ENCODE data around the gene PANX2.
"Not testable (repeated sequence)": the region's sequence is repeated elsewhere in the genome, so short reads cannot be mapped to it uniquely, and the experiment has no call there.

PANX2 gene

DNA sequence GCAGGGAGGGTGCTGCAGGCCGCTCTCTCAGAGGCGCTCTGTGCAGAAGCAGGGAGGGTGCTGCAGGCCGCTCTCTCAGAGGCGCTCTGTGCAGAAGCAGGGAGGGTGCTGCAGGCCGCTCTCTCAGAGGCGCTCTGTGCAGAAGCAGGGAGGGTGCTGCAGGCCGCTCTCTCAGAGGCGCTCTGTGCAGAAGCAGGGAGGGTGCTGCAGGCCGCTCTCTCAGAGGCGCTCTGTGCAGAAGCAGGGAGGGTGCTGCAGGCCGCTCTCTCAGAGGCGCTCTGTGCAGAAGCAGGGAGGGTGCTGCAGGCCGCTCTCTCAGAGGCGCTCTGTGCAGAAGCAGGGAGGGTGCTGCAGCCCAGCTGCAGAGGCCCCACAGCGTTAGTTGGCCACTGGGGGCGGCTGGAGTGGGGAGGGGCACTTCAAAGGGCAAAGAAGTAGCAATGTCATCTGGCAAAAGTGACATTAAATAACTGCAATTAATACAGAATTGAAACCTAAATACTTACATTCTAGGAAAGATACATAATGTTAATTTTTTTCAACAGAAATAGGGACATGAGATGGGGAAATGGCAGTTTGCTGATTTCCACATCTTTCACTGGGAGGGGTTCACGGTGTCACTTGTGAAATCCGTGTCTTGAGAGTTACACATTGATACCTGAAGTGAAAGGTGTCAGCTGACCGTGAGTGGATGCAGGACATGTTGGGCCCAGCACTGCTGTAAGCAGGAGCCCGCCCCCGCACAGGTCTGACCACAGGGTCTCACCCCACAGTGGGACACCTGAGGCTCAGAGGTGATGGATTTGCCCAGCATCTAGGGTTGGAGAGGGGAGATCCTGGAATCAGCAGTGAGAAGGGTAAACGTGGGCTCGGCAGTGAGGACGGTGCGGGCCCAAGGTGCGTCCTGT is 23.0 kb upstream of the PANX2 start:
- DNase-seq (ENCODE audit: low spot score): not testable (repeated sequence)

DNA sequence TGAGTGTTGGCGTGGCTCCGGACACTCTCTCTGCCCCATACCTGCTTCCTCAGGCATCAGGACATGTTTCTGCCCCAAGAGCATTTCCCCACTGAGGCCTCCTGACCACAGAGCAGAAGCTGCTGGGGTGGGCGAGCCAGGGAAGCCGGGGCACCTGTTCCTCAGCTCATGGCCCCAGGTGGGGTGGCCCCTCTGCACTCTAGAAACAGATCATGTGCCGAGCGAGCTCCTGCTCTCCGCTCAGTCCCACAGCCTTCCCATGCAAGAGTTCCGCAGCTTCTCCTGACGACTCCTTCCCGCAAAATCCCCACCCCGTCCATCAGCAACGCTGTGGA is 22.4 kb upstream of the PANX2 start:
- no peak for DNase-seq (ENCODE audit: low spot score)

DNA sequence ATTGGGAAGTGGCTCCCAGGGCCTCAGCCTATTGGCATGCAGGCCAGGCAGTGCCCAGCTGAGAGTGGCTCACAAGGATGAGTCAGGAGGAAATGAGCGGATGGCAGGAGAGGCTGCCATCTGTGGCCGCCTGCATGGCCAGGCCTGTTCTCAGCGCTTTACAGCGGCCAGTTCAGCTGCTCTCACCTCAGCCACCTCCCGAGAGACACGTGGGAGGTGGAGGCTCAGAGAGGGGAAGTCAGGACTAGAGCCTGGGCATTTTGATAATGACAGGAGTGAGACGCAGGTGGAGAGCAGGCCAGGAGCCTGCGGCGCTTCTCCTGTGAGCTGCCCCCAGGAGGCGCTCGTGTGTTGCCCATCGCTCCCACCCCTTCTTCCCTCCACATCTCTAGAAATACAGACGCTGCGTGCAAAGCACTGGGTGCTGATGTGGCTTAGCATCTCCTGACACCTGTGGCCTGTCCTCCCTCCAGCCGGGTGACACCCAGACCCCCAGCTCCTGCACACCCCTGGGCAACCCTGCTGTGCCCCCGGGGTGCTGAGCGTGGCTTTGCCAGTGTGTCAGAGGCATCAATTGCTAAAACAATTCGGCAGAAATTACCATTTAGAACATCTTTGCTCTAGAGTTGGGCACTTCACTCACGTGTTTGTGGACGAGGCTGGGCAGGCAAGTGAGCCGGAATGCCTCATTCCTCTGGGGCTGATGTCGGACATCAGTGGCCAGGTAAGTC is 21.4 kb upstream of the PANX2 start:
- DNase-seq (ENCODE audit: low spot score): peak; percentile 95

DNA sequence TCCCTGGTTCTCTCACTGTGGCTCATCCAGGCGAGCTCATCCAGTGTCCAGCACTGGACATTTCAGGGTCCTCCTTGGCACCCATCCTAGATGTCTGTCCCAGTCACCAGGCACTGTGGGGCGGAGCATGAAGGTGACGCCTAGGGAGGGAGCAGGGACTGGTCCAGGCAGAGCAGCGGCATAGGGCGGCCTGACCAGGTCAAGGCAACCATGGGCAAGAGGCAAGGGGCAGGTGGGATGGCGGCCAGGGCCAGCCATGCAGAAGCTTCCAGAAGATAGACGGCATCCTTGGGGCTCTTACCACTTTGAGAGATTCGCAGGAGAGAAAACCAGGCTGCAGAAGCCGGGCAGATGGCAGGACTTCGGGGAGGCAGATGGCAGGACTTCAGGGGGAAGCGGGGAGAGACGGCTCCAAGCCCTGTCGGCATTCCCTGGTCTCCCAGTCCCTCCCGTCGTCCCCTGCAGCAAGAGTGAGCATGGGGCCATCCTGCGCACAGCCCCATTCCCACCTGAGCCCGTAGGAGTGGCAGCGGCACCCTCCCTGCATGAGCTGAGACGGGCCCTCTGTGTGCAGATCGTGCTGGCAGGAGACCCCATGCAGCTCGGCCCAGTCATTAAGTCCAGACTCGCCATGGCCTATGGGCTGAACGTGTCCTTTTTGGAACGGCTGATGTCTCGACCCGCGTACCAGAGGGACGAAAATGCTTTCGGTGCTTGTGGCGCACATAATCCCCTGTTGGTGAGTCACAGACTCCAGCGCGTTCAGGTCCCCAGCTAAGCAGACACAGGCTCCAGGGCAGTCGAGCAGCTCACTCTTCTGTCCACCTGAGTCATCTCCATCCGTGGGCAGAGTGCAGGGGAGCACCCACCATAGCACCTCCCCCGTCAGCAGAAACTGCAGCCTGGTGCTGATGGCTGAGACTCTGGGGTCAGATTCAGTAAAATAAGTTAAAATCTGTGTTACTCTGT is 20.1 kb upstream of the PANX2 start:
- no peak for DNase-seq (ENCODE audit: low spot score)

DNA sequence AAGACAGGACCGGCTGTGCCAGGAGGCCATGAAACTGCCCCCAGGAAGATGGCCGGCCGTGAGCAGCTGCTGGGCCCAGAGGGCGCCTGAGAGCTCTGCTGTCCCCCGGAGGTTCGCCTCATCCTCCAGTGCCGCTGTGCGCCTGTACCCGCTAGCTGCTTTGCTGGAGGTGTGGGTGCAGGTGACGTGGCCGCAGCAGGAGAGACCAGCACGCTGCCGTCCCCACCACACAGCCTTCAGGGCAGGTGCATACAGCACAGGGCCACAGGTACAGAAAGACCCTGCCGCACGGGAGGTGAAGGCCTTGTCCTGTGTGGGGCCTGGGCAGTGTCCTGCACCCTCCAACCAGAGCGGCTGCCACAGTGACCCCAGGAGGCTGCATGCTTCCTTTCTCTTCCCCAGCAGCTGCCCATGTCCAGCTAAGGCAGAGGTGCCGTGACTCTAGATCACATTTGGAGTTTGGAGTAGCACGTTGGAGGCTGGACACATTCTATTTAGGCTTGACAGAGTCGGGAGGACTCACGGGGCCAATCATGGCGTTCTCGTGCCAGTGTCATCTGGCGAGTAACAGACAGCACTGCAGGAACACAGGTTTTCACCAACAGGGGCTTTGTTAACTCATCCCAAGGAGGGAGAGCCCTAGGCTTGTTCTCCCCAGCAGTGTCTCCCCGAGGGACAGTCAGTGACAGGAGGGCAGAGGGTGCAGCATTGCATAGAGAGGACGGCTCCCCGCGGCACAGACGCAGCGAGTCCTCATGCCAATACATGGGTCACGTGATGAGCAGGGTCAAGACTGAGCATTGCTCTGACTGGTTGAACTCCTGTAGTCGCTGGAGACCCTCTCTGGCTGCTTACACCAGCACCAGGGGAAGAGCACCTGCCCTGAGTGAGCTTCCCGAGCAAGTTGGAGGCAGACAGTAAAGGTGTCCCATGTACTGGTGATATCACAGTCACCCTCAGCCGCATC is 18.7 kb upstream of the PANX2 start:
- DNase-seq (ENCODE audit: low spot score): no peak

DNA sequence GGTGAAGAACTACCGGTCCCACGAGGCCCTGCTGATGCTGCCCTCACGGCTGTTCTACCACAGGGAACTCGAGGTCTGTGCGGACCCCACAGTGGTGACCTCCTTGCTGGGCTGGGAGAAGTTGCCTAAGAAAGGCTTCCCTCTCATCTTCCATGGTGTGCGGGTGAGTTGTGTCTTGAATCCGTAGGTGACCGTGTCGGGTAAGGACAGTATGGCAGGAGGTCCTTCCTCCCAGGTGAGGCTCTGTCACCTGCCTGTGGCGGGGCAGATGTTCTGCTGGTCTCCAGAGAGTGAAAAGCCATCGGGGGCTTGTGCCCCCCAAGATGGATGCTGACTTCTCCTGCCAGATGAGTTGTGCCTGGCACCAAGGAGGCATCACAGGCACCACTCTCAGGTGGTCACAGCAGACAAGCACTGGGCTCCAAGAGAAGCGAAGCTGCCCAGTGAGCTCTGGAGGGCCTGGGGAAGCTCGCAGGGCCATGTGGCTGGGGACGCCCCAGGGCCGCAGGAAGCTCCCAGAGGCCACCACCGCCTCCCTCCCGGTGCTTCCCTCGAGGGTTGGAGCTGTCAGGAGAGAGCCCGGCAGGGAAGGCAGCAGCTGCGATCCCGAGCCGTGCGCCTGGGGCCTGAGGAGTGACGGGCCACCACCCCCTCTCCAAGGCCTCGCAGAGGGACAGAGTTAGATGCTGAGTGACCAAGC is 17.3 kb upstream of the PANX2 start:
- DNase-seq (ENCODE audit: low spot score): no peak

DNA sequence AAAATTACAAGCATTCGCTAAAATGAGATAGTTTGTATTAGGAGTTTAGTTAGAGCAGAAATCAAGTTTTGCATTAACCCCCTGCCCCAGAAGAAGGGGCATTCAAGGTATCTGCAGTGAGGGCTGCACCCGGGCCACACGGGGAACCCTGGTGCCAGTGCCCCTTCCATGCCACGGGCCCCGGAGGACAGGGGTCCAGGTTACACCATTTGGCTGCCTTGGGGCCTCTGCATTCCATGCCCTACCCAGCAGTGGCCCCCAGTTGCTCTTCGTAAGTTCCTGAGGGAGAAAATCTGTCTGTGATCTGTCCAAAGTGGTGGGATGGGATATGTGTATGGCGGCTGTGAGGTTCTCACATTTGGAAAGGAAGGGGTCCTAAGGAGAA is 16.8 kb upstream of the PANX2 start:
- peak; percentile 18 for DNase-seq (ENCODE audit: low spot score)

DNA sequence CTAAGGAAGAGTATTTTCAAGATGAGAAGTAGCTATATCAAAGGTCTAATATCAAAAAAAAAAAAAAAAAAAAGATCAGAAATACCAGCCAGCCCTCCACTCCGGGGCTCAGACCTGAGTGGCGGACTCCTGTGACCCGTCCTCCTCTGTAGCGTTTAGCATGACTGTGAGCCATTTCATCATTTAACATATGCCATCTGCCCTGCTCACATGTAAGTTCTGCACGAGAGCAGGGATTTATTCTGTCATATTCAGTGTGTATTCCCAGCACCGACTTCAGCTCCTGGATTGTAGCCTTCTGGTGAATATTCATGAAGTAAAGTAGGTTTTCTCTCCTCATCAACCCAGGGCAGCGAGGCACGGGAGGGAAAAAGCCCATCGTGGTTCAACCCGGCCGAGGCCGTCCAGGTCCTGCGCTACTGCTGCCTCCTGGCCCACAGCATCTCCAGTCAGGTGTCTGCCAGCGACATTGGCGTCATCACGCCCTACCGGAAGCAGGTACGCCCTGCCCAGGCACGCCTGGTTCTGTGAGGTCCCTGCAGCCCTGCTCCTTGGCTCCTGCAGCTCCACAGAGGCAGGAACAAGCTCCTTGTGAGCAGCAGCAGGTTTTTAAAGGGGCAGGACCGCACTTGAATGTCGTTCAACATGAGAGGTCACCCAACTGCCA is 12.7 kb upstream of the PANX2 start:
- no peak for DNase-seq (ENCODE audit: low spot score)

DNA sequence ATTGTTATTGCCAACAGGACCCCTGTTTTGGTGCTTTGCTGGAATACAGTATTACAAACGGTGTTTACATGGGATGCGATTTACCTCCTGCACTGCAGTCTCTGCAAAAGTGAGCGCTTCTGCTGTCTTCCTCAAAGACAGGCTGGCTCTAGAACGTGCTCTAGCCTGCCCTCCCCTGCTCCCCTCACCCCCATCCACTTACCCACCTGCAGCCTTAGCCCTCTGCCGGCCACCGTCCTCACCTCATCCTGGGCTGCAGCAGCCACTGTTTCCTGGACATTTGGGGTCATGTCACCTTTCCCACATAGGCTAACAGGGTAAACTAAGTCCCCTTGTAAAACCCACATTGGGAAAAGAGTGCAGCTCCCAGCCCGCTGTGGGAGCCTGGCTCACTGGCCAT is 9.6 kb upstream of the PANX2 start:
- DNase-seq (ENCODE audit: low spot score): no peak

DNA sequence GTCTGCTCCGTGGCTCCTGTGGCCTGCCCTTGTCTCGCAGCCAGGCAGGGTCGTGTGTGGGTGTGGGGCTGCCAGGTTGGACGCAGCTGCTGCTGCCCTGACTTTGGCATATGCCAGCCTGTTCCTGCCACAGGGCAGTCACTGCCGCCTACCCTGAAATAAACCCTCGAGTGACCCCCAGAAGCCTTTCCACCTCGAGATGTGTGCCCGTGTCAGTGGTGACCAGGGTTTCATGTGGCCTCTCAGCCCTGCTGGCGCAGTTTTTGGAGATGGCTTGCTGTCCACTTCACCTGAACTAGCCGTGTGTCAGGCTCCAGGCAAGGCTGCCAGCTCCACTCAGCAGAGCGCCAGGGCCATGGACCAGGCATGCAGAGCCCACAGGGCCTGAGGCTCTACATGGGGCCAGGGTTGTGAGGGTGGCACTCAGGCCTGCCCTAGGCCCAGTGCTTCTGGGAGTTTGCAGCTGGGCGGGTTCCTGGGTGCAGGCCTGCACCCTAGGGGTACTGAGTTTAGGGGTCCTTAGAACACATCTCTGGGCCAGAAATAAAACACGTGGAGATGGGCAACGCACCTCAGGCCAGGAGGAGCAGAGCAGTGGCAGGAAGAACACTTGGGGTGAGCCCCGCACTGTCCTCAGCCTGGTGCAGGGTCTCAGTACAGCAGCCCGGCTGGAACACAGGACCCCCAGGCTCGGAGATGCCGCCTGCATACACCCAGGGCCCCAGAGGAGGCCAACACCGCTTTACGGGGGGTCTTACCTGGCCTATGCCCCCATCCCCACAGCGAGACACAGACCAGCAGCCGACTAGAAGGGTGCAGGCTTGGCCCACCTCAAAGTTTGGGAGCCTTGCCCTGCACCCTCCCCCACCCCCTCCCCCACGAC is 8.8 kb upstream of the PANX2 start:
- no peak for DNase-seq (ENCODE audit: low spot score)

DNA sequence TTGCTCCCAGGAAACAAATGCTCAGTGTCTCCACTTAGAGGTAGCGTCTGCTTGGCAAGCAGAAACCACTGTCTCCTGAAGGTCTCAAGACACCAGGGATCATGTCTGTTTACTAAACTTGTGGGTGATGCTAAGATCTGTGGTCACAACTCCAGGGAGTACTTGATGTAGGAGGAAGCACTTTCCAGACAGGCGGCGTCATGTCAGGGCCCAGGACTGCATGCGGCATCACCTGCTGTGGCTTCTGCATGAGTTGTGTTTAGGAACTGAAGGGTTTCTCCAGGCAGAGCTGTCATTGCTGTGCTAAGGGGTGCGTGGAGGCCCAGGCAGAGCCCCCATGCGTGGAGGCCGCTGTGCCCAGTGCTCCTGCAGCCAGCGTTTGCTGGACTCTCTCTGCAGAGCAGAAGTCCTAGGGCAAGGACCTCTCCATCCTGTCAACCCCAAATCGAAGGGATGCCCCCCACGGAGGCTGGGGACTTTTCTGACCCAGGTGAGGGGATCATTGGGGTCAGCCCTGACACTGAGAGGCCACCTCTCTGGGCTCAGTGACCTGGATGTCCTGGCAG is 8.1 kb upstream of the PANX2 start:
- no peak for DNase-seq (ENCODE audit: low spot score)

DNA sequence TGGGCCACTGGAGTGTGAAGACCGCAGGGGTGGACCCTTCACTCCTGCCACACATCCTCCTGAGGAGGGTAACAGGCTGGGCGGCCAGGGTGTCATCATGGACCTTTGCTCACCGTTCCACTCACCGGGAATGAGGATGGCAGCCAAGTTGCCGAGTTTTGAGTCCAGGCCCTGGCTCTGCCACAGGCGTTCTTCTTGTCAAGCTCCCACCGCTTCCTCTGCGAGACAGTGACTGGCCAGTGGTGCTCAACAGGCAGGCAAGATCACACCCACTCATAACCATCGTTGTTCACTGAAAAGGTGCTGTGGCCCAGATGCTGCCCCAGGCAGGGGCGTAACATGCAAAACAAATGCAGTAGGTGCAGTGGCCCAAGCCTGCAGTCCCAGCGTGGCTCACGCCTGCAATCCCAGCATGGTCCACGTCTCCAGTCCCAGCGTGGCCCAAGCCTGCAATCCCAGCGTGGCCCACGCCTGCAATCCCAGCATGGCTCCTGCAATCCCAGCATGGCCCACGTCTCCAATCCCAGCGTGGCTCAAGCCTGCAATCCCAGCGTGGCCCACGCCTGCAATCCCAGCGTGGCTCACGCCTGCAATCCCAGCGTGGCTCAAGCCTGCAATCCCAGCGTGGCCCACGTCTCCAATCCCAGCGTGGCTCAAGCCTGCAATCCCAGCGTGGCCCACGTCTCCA is 5.0 kb upstream of the PANX2 start:
- no peak for DNase-seq (ENCODE audit: low spot score)

DNA sequence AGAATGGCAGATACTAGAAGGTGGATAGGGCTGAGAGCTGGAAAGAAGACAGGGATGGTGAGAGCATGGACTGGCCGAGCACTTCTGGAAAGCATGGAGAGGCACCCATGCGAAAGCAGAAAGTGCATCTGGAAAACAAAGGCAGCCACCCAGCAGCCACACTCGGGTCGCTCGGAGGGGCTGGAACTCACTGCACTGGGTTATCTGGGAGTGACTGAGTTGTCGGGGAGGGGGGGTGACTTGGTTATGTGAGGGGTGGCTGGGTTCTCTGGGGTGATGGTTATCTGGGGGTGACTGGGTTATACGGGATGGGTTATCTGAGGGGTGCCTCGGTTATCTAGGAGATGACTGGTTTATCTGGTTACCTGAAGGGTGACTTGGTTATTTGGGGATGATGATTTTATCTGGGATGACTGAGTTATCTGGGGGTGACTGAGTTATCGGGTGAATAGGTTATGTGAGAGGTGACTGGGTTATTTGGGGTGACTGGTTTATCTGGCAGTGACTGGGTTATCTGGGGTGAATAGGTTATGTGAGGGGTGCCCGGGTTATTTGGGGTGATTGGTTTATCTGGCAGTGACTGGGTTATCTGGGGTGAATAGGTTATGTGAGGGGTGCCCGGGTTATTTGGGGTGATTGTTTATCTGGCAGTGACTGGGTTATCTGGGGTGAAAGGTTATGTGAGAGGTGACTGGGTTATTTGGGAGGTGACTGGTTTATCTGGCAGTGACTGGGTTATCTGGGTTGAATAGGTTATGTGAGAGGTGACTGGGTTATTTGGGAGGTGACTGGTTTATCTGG is 2.6 kb upstream of the PANX2 start:
- no peak for DNase-seq (ENCODE audit: low spot score)

DNA sequence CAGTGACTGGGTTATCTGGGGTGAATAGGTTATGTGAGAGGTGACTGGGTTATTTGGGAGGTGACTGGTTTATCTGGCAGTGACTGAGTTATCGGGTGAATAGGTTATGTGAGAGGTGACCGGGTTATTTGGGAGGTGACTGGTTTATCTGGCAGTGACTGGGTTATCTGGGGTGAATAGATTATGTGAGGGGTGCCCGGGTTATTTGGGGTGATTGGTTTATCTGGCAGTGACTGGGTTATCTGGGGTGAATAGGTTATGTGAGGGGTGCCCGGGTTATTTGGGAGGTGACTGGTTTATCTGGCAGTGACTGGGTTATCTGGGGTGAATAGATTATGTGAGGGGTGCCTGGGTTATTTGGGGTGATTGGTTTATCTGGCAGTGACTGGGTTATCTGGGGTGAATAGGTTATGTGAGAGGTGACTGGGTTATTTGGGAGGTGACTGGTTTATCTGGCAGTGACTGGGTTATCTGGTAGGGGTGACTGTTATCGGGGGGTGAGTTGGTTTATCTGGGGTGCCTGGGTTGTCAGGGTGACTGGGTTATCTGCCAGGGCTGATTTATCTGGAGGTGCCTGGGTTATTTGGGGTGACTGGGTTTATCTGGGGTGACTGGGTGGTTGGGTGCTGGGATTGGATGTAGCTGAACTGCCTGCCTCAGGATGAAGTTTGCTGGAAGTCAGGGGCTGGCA is 1.9 kb upstream of the PANX2 start:
- not testable (repeated sequence) for DNase-seq (ENCODE audit: low spot score)

DNA sequence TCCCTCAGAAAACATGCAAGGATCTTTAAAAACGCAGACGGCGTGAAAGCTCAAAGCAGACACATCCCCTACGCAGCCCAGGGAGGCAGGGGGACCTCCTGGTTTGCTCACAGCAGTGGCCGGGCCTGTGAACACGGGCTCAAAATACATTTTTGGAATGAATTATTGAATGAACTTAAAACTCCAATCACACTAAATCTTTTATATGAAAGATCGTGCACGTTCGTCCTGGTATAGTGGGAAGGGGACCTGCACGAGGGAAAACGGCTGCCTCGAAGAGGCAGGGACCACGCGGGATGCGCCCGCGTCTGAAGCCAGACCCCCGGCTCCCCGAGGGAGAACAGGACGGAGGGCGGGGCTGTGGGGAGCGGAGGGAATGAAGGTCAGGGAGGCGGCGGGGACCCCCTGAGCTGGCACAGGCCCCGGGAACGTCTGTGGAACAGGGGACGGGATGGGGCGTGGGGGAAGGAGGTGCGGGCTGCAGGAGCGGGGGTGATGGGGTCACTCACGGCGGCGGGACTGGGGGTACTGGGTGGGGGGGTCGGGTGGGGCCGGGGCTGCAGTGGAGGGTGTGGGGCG is 1.3 kb upstream of the PANX2 start:
- DNase-seq (ENCODE audit: low spot score): no peak

DNA sequence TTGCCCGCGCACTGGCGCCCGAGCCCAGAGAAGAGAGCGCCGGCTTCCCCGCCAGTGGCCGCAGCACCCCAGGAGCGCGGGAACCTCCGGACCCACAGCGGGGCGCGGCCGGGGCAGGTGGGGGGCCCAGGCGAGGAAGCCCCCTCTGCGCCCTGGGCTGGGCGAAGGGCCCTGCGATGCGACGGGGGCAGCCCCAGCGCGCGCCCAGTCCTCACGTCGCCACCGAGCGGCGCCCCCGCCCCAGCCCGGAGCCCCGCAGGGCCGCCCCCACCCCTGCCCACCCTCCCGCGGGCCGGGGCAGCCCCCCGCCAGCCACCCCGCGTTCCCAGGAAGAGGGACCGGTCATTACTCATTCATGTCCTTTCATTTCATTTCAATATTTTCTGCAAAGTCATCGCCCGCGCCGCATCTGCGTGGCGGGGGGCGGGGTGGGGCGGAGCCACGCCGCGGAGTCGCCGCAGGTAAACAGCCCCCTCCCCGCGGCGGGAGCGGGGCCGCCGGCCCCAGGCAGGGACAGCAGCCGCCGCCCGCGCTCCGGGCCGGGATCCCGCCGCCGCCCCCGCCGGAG is 673 bp upstream of the PANX2 start:
- DNase-seq (ENCODE audit: low spot score): peak; percentile 76

Data from HuH-7 (cell line).